Tibial artery (tissue), 4 donors: ENCODE data around the gene CSNK1A1.

Experiments used
- DNase-seq, 2 donors: peaks; one replicate each; pipeline ENCODE4 v3.0.0-alpha.2; 2019
- H3K27ac ChIP-seq, 2 donors: fragments of 200-600 bp; sonication (generic) in 1 of 2; 1 replicate in 1 of 2; 2 replicates in 1 of 2; pipeline ENCODE4 v1.5.1; 2018 to 2019; ENCODE audit warnings: mild to moderate bottlenecking in 1 of 2
- H3K27me3 ChIP-seq, 2 donors: fragments of 200-600 bp; sonication (generic) in 1 of 2; one replicate each; pipeline versions ENCODE4 v1.5.1 to v1.6.0; 2016 to 2019
- H3K36me3 ChIP-seq, 3 donors: fragments of 200-600 bp; sonication (generic) in 2 of 3; one replicate each; pipeline ENCODE4 v1.5.1; 2016 to 2019; ENCODE audit warnings: mild to moderate bottlenecking in 2 of 3
- H3K4me1 ChIP-seq, 4 donors: fragments of 200-600 bp; sonication (generic) in 2 of 4; 1 replicate in 3 of 4; 2 replicates in 1 of 4; pipeline ENCODE4 v1.5.1; 2016 to 2019
- H3K4me3 ChIP-seq, 2 donors: fragments of 200-600 bp; sonication (generic) in 1 of 2; 1 replicate in 1 of 2; 2 replicates in 1 of 2; pipeline ENCODE4 v1.5.1; 2018 to 2019; ENCODE audit warnings: mild to moderate bottlenecking in 2 of 2
- H3K9me3 ChIP-seq, 3 donors: fragments of 200-600 bp; sonication (generic) in 1 of 3; one replicate each; pipeline ENCODE4 v1.5.1; 2016 to 2019
- CTCF ChIP-seq, 2 experiments: fragments of 200-600 bp in 1 of 2; fragments of 450-650 bp in 1 of 2; IDR thresholded peaks; one replicate each; pipeline ENCODE4 v1.5.1; 2017 to 2019; ENCODE audit warnings: antibody characterized with exemption in 2 of 2, mild to moderate bottlenecking in 1 of 2, moderate library complexity in 1 of 2
- intact Hi-C: fragments of 100-400 bp; cut with DNase I; formaldehyde crosslinking; loops from one replicate; pipeline ENCODE4 v1.15.0; 2023; ENCODE audit warnings: low total_unique reads

Gene CSNK1A1

GRCh38 chr5:149500922-149501582 is 50.2 kb downstream of the CSNK1A1 start:
- intact Hi-C loops, result no loop called here
- Histone ChIP-seq H3K27ac (no peak overlapping the region), H3K4me3 (no peak overlapping the region), H3K36me3 (peaks cover 54 to 64% (median 58%) of the 10 kb centered on the region in 3 donors), H3K27me3 (no peaks in the 10 kb centered on the region), H3K4me1 (peaks cover 0 to 20% (median 2%) of the 10 kb centered on the region in 4 donors), H3K9me3 (no peaks in the 10 kb centered on the region)
- no peak for TF ChIP-seq CTCF (IDR thresholded peaks at IDR 0.05)
- no peak for DNase-seq

GRCh38 chr5:149498724-149499336 is 52.4 kb downstream of the CSNK1A1 start:
- no peak for TF ChIP-seq CTCF (IDR thresholded peaks at IDR 0.05)
- intact Hi-C loops, result no loop called here
- Histone ChIP-seq H3K27ac (peak overlapping the region in 1 of 2 donors; percentile 18), H3K4me3 (no peak overlapping the region), H3K36me3 (peaks cover 41 to 57% (median 51%) of the 10 kb centered on the region in 3 donors), H3K9me3 (no peaks in the 10 kb centered on the region), H3K4me1 (peaks cover 0 to 34% (median 2%) of the 10 kb centered on the region in 4 donors), H3K27me3 (no peaks in the 10 kb centered on the region)
- no peak for DNase-seq

GRCh38 chr5:149497357-149497756 is 53.9 kb downstream of the CSNK1A1 start:
- intact Hi-C loops, result no loop called here
- H3K9me3 ChIP-seq, result no peaks in the 10 kb centered on the region
- H3K27me3 ChIP-seq, result no peaks in the 10 kb centered on the region
- no peak for DNase-seq
- peak overlapping the region; percentile 57 to 73 for H3K27ac ChIP-seq
- TF ChIP-seq CTCF (IDR thresholded peaks at IDR 0.05), result no peak
- peaks cover 0 to 49% (median 2%) of the 10 kb centered on the region in 4 donors for H3K4me1 ChIP-seq
- no peak overlapping the region for H3K4me3 ChIP-seq
- peaks cover 31 to 43% (median 42%) of the 10 kb centered on the region in 3 donors for H3K36me3 ChIP-seq

GRCh38 chr5:149496917-149497316 is 54.3 kb downstream of the CSNK1A1 start:
- Histone ChIP-seq H3K36me3 (peaks cover 31 to 43% (median 40%) of the 10 kb centered on the region in 3 donors), H3K9me3 (no peaks in the 10 kb centered on the region), H3K27ac (peak overlapping the region; percentile 57 to 73), H3K27me3 (no peaks in the 10 kb centered on the region), H3K4me1 (peaks cover 0 to 52% (median 2%) of the 10 kb centered on the region in 4 donors), H3K4me3 (no peak overlapping the region)
- intact Hi-C loops, result no loop called here
- no peak for TF ChIP-seq CTCF (IDR thresholded peaks at IDR 0.05)
- no peak for DNase-seq

GRCh38 chr5:149496166-149496565 is 55.1 kb downstream of the CSNK1A1 start:
- TF ChIP-seq CTCF (IDR thresholded peaks at IDR 0.05), result no peak
- intact Hi-C loops, result no loop called here
- Histone ChIP-seq H3K4me1 (peaks cover 0 to 52% (median 2%) of the 10 kb centered on the region in 4 donors), H3K4me3 (no peak overlapping the region), H3K27ac (peak overlapping the region; percentile 57 to 73), H3K9me3 (no peaks in the 10 kb centered on the region), H3K27me3 (no peaks in the 10 kb centered on the region), H3K36me3 (peaks cover 31 to 40% (median 36%) of the 10 kb centered on the region in 3 donors)
- no peak for DNase-seq
